Esophagus squamous epithelium (tissue), 5 donors: ENCODE data around the gene SYTL2. TPM values are rescaled to one million over a fixed set of nuclear protein-coding genes. Genes with fewer than 3 reads are reported as not detected.

Source experiments
- DNase-seq: peaks from one replicate; lab custom pipeline; 2025; lab: John Stamatoyannopoulos, UW
- H3K27ac ChIP-seq, 4 donors: fragments of 200-600 bp; sonication (generic); one replicate each; pipeline ENCODE4 v1.5.1; 2016 to 2019; ENCODE audit warnings: mild to moderate bottlenecking in 1 of 4
- H3K27me3 ChIP-seq, 4 donors: fragments of 200-600 bp; sonication (generic); 1 replicate in 3 of 4; 2 replicates in 1 of 4; pipeline versions ENCODE4 v1.5.1 to v1.6.0; 2017 to 2021; ENCODE audit warnings: antibody characterized with exemption in 1 of 4
- H3K36me3 ChIP-seq, 3 donors: fragments of 200-600 bp; sonication (generic); one replicate each; pipeline ENCODE4 v1.5.1; 2016 to 2019
- H3K4me1 ChIP-seq, 3 donors: fragments of 200-600 bp; sonication (generic); one replicate each; pipeline ENCODE4 v1.5.1; 2017 to 2019
- H3K4me3 ChIP-seq, 4 donors: fragments of 200-600 bp; sonication (generic); 1 replicate in 3 of 4; 2 replicates in 1 of 4; pipeline ENCODE4 v1.5.1; 2016 to 2019; ENCODE audit warnings: mild to moderate bottlenecking in 2 of 4, moderate library complexity in 1 of 4
- H3K9me3 ChIP-seq, 3 donors: fragments of 200-600 bp; sonication (generic); one replicate each; pipeline ENCODE4 v1.5.1; 2016 to 2019
- CTCF ChIP-seq, 6 experiments: fragments of 450-650 bp in 4 of 6; fragments of 200-600 bp in 2 of 6; sonication (generic) in 2 of 6; IDR thresholded peaks; one replicate each; pipeline ENCODE4 v1.5.1; 2016 to 2019; ENCODE audit warnings: antibody characterized with exemption in 6 of 6, mild to moderate bottlenecking in 4 of 6, moderate library complexity in 4 of 6
- POLR2A ChIP-seq, 4 donors: fragments of 450-650 bp; IDR thresholded peaks; one replicate each; pipeline ENCODE4 v1.6.1; 2017; ENCODE audit warnings: antibody characterized with exemption in 4 of 4, mild to moderate bottlenecking in 4 of 4, moderate library complexity in 3 of 4
- WGBS, 2 donors: methylation state at CpG; one replicate each; pipeline ENCODE4 v1.1.5; 2018; 5-methylcytosine and 5-hydroxymethylcytosine counted together
- intact Hi-C: fragments of 100-400 bp; cut with DNase I; formaldehyde crosslinking; loops from one replicate; pipeline ENCODE4 v1.15.0; 2022
- total RNA-seq, 4 donors: library from RNA; depleted of rRNA; stranded (reverse); fragments of >200 nt; gene quantifications; one replicate each; pipeline ENCODE4 v1.1.0, GENCODE V29; 2016
- donor health status: DM: yes; HTN: yes; CAD: no.

SYTL2 gene
- total RNA-seq, 4 donors from 2014 or later = 8.8 to 16.0 (median 9.2) TPM

DNA sequence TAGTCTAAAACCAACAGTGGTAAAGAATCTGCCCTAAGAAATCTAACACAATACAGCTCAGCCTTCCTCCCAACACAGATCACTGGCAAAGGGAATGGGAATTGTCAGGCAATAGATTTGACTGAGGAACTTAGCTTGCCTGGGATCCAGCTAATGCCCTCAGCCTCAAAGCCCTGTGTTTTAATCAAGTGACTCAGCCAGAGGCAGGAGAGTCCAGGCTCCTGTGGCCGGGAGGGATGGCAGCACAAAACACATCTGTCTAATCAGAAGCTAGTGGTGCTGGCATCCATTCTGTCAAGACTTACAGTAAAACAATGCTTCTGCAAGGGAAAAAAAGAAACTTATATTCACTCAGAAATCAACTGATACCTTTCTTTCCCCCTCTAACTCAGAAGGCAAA, 5.6 kb downstream of the SYTL2 start:
- TF ChIP-seq POLR2A (IDR thresholded peaks at IDR 0.05) (no peak), CTCF (IDR thresholded peaks at IDR 0.05) (no peak)
- no peak for DNase-seq
- WGBS, 2 donors = 17 to 38% methylated on average over 1 of the region's 1 CpG
- intact Hi-C loops = no loop called here
- Histone ChIP-seq H3K27ac (peak overlapping the region in 1 of 4 donors; percentile 11), H3K27me3 (peaks cover 0 to 5% (median 0%) of the 10 kb centered on the region in 4 donors), H3K4me1 (peaks cover 4 to 44% (median 8%) of the 10 kb centered on the region in 3 donors), H3K4me3 (no peak overlapping the region), H3K9me3 (no peaks in the 10 kb centered on the region), H3K36me3 (no peaks in the 10 kb centered on the region)

- WGBS, 2 donors = 95 to 97% methylated on average over 2 of the region's 2 CpGs
- H3K27ac ChIP-seq = no peak overlapping the region
- DNase-seq = no peak
Observed at GRCh38 chr11:85803920-85804319, 7.0 kb downstream of the SYTL2 start.

GRCh38 chr11:85803303-85803702, 7.6 kb downstream of the SYTL2 start:
- Histone ChIP-seq H3K9me3 (no peaks in the 10 kb centered on the region), H3K4me1 (peaks cover 0 to 28% (median 8%) of the 10 kb centered on the region in 3 donors), H3K27ac (no peak overlapping the region), H3K27me3 (no peaks in the 10 kb centered on the region), H3K36me3 (no peaks in the 10 kb centered on the region), H3K4me3 (no peak overlapping the region)
- intact Hi-C loops = no loop called here
- no peak for DNase-seq
- 83 to 93% methylated on average over 1 of the region's 1 CpG for WGBS, 2 donors
- TF ChIP-seq CTCF (IDR thresholded peaks at IDR 0.05) (no peak), POLR2A (IDR thresholded peaks at IDR 0.05) (no peak)

More at GRCh38 chr11:85803920-85804319, 7.0 kb downstream of the SYTL2 start:
- H3K4me1 ChIP-seq = peaks cover 0 to 30% (median 8%) of the 10 kb centered on the region in 3 donors
- H3K9me3 ChIP-seq = no peaks in the 10 kb centered on the region
- intact Hi-C loops = no loop called here
- H3K27me3 ChIP-seq = no peaks in the 10 kb centered on the region
- H3K4me3 ChIP-seq = no peak overlapping the region
- H3K36me3 ChIP-seq = no peaks in the 10 kb centered on the region
- TF ChIP-seq POLR2A (IDR thresholded peaks at IDR 0.05) = no peak
- no peak for TF ChIP-seq CTCF (IDR thresholded peaks at IDR 0.05)

- H3K27ac ChIP-seq = no peak overlapping the region
- H3K9me3 ChIP-seq = no peaks in the 10 kb centered on the region
- no peaks in the 10 kb centered on the region for H3K36me3 ChIP-seq
- DNase-seq = no peak
- H3K27me3 ChIP-seq = no peaks in the 10 kb centered on the region
- H3K4me3 ChIP-seq = no peak overlapping the region
- H3K4me1 ChIP-seq = peaks cover 0 to 16% (median 5%) of the 10 kb centered on the region in 3 donors
- TF ChIP-seq POLR2A (IDR thresholded peaks at IDR 0.05) = no peak
- no peak for TF ChIP-seq CTCF (IDR thresholded peaks at IDR 0.05)
- 94 to 96% methylated on average over 7 of the region's 7 CpGs for WGBS, 2 donors
- intact Hi-C loops = no loop called here
Observed at GRCh38 chr11:85801527-85801926, 9.4 kb downstream of the SYTL2 start.

DNA sequence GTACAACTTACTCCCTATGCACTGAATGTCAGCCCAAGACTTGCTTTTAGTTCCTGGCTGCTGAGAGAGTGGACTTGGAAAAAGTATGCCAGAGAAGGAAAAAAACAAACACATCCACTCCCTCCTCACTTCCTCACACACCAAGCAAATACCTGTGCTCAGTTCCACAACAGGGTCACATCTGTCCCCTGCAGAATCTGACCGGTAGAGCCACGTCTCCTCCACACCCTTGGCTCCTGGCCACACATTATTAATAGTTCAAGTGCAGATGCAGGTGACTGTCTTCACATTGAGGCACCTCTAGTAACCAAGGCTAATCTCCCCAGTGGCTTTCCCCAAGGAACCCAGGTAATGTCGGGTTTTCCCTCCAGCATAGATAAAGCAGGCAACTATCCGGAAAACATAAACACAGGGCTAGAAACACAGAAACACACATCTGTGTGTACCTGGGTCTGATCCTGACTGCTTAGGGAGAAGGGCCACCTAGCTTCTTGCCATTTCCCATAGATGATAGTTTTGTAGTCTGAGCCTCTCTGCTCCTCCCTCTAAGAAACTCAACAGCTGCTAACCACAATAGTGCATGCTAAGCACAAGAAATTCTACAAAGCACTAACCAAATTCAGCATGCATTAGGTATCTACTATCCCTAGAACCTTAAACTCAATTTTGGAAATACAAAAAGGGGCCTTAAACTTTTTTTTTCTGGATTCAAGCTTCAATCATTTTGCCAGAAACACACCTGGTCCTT, 10.2 kb downstream of the SYTL2 start:
- H3K27ac ChIP-seq = no peak overlapping the region
- WGBS, 2 donors = 40 to 65% methylated on average over 3 to 4 of the region's 4 CpGs
- H3K36me3 ChIP-seq = no peaks in the 10 kb centered on the region
- no peaks in the 10 kb centered on the region for H3K9me3 ChIP-seq
- intact Hi-C loops = no loop called here
- no peak for DNase-seq
- H3K4me3 ChIP-seq = no peak overlapping the region
- H3K4me1 ChIP-seq = peaks cover 0 to 9% (median 0%) of the 10 kb centered on the region in 3 donors
- no peaks in the 10 kb centered on the region for H3K27me3 ChIP-seq
- TF ChIP-seq CTCF (IDR thresholded peaks at IDR 0.05) = no peak
- no peak for TF ChIP-seq POLR2A (IDR thresholded peaks at IDR 0.05)
